ENCODE results near the gene KLHDC8B.

DNA sequence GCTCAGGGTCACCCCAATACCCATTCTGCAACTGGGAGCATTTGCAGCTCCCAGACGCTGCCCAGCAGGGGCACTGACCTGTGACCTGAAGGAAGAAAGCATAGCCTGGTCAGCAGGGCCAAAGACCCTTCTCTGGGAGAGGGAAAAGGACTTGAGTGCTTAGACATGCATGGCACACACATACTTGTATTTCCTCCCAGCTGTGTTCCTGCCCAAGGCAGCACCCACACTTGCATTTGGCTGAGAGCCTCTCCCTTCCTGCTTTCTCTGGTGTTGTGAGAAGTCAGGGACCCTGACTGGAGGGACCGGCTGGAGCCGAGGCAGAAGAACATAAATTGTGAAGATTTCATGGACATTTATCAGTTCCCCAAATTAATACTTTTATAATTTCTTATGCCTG lies 31.3 kb upstream of the KLHDC8B start:
- no peak for TF ChIP-seq CTCF (IDR thresholded peaks at IDR 0.05)
- TF ChIP-seq POLR2A (IDR thresholded peaks at IDR 0.05) = no peak

Measured in thyroid gland (tissue), 4 donors.